Measurements from ENCODE around the gene NCAPH2.
"Not testable (repeated sequence)": the region's sequence is repeated elsewhere in the genome, so short reads cannot be mapped to it uniquely, and the experiment has no call there.

Gene NCAPH2

DNA sequence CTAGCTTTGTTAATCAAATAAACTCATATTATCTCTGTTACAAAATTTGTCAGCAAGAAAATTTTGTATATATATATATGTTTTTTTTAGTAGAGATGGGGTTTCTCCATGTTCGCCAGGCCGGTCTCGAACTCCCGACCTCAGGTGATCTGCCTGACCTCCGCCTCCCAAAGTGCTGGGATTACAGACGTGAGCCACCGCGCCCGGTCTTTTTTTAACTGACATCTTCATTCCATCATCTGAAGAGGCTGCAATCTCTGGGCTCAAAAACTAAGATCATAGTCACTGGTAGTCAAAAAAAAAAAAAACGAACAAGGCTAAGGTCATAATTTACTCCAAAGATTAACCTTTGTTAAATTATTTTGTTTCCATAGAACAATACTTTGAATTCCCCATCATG is 32.4 kb downstream of the NCAPH2 start:
- Mint-ChIP-seq H3K27me3 (no peaks in the 10 kb centered on the region), H3K4me3 (peak overlapping the region; percentile 67), H3K27ac (peak overlapping the region; percentile 93), H3K4me1 (peaks cover 55% of the 10 kb centered on the region), H3K36me3 (no peaks in the 10 kb centered on the region), H3K9me3 (no peaks in the 10 kb centered on the region)

DNA sequence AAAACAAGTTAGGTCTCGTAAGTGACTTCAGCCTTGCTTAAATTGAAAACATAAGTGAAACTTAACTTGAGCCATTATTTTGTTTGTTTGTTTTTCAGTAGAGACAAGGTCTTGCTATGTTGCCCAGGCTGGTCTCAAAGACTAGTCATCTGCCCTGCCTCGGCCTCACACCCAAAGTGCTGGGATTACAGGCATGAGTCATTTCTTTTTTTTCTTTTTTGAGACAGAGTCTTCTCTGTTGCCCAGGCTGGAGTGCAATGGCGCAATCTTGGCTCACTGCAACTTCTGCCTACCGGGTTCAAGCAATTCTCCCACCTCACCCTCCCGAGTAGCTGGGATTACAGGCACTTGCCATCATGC is 33.6 kb downstream of the NCAPH2 start:
- H3K9me3 Mint-ChIP-seq, H3K4me3 Mint-ChIP-seq, H3K27me3 Mint-ChIP-seq, H3K36me3 Mint-ChIP-seq: not testable (repeated sequence)
- peaks cover 63% of the 10 kb centered on the region for H3K4me1 Mint-ChIP-seq
- H3K27ac Mint-ChIP-seq: peak overlapping the region; percentile 93

DNA sequence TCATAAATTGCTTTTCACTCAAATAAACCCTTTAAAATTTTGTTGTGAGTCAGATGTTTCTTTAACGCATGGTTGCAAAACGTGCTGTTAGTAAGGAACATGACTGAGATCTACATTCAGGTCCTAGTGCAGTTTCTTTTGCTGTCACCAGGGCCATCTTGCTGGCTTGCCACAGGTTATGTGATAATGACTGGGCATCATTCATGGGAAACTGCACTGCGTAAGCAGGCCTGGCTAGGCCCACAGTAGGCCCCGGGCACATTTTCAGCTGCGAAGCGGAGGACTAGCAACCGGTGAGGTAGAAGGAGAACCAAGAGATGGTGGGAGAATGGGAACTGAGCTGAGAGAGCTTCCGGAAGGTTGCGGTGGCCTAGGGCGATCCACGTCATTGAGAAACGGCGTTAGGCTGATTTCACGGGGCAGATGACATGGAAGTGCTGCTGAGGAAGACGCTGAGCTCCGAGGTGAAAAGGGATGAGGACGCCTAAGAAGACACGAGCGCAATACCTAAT is 34.4 kb downstream of the NCAPH2 start:
- Mint-ChIP-seq H3K27ac (peak overlapping the region; percentile 93), H3K27me3 (no peaks in the 10 kb centered on the region), H3K36me3 (no peaks in the 10 kb centered on the region), H3K9me3 (no peaks in the 10 kb centered on the region), H3K4me1 (peaks cover 63% of the 10 kb centered on the region), H3K4me3 (peak overlapping the region; percentile 55)

DNA sequence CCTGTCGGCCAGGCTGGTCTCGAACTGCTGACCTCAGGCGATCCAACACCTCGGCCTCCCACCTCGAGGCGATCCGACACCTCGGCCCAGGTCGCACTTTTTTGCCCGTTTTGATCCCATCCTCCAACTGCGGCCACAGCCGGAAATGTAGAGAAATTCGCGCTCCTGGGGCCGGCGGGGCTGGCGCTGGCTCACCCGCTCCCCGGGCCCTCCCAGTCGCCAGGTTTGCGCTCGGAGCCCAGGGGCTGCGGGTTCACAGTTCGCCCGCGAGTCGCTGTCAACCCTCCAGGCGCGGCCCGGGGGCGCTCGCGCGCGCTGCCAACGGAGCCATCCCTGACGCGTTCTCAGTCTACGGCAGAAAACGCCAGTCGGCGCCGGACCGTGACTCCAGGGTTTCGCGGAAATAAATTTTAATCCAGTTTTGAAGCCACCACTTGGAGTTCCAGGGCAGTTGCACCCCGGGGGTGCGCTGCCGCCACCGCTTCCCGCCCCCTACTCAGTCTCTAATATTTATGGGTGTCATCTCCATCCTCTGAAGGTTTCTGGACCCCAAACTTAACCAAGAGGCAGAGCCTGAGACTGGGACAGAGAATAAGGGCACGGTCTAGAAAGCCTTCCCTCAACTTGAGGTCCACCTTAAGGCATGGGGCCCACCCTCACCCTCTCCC is 36.2 kb downstream of the NCAPH2 start:
- H3K36me3 Mint-ChIP-seq: no peaks in the 10 kb centered on the region
- peak overlapping the region; percentile 79 for H3K27ac Mint-ChIP-seq
- peaks cover 50% of the 10 kb centered on the region for H3K4me1 Mint-ChIP-seq
- H3K27me3 Mint-ChIP-seq: no peaks in the 10 kb centered on the region
- H3K4me3 Mint-ChIP-seq: peak overlapping the region; percentile 63
- no peaks in the 10 kb centered on the region for H3K9me3 Mint-ChIP-seq

DNA sequence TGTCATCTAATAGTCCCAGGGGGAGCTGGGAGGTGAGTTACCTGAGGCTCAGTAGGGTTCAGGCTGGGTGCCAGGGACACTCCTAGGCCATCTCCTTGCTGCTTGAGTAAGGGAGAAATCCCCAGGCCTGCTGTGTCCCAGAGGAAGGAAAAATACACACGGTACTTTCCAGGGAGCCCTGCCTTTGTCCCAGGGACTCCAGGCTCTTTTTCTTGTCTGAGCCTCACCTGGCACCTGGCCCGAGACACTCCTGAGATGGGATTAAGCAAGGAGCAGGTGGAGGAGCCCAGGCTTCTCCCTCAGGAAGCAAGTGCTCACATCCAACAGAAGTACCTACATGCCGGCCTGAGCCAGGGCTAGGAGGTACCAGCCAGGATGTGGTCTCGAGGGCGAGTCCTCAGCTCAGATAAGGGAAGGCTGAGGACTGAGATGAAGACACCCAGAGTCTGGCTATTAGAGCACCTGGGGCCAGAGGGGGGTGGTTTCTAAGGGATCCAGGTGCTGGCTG is 36.8 kb downstream of the NCAPH2 start:
- Mint-ChIP-seq H3K9me3 (no peaks in the 10 kb centered on the region), H3K36me3 (no peaks in the 10 kb centered on the region), H3K27me3 (no peaks in the 10 kb centered on the region), H3K4me3 (peak overlapping the region; percentile 63), H3K27ac (peak overlapping the region; percentile 79), H3K4me1 (peaks cover 45% of the 10 kb centered on the region)

DNA sequence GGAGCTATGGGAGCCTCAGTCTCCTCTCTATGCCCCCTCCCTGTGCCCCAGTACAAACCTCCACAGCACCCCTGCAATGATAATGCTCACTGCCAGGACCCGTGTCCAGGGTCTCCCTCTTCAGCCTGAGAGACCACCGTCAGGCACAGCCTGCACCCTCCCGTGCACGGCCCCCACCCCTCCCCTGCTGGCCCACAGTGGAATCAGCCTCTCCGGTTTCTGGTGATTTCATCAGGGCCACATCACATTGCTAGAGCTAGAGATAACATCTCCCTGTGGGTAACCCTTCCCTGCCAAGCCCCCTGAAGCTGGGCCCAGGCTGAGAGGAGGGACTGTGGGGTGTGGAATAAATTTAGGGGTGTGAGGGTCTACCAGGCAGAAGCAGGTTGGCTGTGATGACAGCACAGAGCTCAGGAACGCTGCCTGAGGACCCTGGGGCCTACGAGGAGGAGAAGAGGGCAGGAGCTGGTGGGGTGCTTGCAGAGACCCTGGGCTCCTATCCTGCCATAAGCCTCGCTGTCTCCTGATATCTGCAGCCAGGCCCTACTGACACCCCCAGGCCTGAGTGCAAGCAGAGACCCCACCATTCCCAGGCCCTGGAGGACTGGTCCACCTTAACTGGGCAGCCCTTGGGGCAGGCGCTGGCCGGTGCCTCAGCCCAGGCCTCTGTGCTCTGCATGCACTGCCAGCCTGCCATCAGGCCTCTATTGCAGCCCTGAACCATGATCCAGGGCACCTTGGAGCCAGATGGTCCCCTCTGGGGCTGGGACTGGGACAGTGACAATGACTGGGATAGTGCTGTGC is 37.7 kb downstream of the NCAPH2 start, which contains the start of gene KLHDC7B:
Gene KLHDC7B, plus strand, starts transcription at position 378 of the 804 bp plus-strand sequence. Its CDS starts 345 bp downstream, at position 723.
- Mint-ChIP-seq H3K27me3 (no peaks in the 10 kb centered on the region), H3K4me1 (peaks cover 47% of the 10 kb centered on the region), H3K4me3 (peak within 1 kb of the TSS; percentile 63), H3K27ac (peak within 1 kb of the TSS; percentile 91), H3K9me3 (no peaks in the 10 kb centered on the region), H3K36me3 (no peaks in the 10 kb centered on the region)

DNA sequence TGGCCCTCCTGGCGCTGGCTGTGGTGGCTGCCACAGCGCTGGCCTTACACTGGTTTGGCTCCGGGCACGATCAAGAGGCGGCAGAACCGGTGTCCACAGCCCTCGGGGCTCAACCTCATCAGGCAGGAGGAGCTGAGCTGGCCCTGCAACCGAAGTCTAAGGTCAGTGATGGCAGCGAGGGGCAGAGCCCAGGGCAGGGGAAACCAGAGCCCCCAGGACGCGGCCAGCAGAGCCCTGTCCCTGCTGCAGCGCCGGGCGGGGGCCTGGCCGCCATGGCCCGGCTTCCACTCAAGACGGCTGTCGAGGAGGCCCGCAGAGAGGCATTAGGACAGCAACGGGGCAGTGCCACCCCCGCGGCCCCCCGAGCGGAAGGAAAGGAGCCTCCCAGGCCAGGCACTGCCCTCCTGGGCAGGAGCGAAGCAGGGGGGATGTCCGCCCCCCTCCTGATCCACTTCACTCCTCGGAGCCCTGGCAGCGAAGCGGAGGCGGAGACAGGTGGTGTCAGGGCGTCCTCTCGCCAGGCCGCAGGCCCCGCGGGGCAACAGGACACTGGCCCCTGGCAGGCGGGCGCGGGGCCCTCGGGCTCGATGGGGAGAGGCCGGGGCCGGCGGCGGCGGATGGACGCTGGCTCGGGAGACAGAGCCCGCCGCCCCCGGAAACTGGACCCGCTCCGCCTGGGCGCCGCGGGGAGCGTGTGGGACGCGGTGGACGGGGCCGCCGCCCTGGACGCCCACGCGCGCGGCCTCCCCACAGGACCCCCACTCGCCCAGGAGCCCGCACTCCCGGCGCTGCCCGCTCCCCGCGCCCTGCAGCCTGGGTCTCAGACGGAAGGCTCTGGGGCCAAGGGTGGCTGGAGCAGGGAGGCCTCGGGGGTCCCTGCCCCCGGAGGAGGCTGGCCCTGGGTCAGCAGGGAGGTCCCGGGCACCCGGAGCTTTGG is 38.6 kb downstream of the NCAPH2 start:
- no peaks in the 10 kb centered on the region for H3K27me3 Mint-ChIP-seq
- peak overlapping the region; percentile 77 for H3K27ac Mint-ChIP-seq
- H3K4me3 Mint-ChIP-seq: no peak overlapping the region
- no peaks in the 10 kb centered on the region for H3K9me3 Mint-ChIP-seq
- H3K4me1 Mint-ChIP-seq: peaks cover 44% of the 10 kb centered on the region
- H3K36me3 Mint-ChIP-seq: no peaks in the 10 kb centered on the region

DNA sequence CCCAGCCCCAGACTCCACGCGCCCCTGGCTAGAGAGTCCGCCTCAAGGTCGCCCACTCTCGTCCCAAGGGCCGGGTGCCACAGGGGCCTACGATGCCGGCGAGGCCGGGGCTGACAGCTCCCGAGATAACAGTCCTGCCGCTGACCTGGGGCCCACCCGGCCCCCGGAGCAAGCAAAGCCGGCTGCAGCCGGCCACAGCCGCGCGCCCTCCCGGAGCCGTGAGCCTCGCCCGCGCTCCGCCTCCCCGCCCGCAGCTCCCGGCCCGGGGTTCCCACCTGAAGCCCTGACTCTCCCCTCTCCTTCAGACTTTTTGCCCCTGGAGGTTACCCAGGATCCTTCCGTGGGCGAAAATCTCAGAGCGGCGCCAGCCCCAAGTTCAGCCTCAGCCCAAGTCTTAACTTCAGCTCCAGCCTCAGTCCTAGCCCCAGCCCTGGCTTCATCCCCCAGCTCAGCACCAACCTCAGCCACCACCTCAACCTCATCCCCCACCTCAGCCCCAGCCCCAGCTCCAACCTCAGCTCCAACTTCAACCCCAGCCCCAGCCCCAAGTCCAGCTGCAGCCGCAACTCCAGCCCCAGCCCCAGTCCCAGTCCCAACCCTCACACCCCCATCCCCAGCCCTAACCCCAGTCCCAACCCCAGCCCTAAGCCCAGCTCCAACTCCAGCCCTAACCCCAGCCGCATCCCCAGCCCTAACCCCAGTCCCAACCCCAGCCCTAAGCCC is 39.4 kb downstream of the NCAPH2 start:
- Mint-ChIP-seq H3K4me3 (peak overlapping the region; percentile 33), H3K9me3 (no peaks in the 10 kb centered on the region), H3K4me1 (peaks cover 41% of the 10 kb centered on the region), H3K36me3 (no peaks in the 10 kb centered on the region), H3K27ac (peak overlapping the region; percentile 23), H3K27me3 (no peaks in the 10 kb centered on the region)

DNA sequence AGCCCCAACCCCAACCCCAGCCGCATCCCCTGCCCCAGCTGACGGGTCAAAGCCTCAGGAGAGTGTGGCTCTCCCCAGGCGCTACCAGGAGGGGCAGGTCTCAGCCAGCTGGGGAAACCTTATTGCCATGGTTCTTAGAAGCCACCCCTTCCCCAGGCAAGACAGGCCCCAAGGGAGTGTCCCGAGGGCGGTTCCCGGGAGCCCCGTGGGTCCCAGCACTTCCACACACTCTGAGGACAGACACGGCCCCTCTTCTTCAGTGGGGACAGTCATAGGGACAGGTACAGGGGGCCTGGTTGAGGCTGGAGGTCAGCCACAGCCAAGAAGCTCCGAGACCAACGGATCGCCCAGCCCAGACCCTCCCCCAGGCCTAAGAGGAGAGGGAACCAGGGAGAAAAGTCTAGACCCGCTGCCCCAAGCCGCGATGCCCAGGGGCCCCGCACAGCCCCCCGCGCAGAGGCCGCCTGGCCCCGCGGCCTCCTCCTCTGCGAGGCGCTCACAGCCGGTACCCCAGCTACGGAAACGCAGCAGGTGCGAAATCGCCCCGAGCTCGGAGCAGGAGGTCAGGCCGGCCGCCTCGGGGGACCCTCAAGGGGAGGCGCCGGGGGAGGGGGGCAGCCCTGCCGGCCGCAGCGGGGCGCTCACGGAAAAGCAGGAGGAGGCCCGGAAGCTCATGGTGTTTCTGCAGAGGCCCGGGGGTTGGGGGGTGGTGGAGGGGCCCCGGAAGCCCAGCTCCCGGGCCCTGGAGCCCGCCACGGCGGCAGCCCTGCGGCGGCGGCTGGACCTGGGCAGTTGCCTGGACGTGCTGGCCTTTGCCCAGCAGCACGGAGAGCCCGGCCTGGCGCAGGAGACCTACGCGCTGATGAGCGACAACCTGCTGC is 40.3 kb downstream of the NCAPH2 start:
- Mint-ChIP-seq H3K27ac (peak overlapping the region; percentile 85), H3K4me1 (peaks cover 38% of the 10 kb centered on the region), H3K9me3 (no peaks in the 10 kb centered on the region), H3K4me3 (peak overlapping the region; percentile 75), H3K36me3 (no peaks in the 10 kb centered on the region), H3K27me3 (no peaks in the 10 kb centered on the region)

DNA sequence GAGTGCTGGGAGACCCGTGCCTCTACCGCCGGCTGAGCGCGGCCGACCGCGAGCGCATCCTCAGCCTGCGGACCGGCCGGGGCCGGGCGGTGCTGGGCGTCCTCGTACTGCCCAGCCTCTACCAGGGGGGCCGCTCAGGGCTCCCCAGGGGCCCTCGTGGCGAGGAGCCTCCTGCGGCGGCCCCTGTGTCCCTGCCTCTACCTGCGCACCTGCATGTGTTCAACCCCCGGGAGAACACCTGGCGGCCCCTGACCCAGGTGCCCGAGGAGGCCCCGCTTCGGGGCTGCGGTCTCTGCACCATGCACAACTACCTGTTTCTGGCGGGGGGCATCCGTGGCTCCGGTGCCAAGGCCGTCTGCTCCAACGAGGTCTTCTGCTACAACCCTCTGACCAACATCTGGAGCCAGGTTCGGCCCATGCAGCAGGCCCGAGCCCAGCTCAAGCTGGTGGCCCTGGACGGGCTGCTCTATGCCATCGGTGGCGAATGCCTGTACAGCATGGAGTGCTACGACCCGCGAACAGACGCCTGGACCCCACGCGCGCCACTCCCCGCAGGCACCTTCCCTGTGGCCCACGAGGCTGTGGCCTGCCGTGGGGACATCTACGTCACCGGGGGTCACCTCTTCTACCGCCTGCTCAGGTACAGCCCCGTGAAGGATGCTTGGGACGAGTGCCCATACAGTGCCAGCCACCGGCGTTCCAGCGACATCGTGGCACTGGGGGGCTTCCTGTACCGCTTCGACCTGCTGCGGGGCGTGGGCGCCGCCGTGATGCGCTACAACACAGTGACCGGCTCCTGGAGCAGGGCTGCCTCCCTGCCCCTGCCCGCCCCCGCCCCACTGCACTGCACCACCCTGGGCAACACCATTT is 41.1 kb downstream of the NCAPH2 start:
- no peaks in the 10 kb centered on the region for H3K9me3 Mint-ChIP-seq
- no peaks in the 10 kb centered on the region for H3K36me3 Mint-ChIP-seq
- peaks cover 38% of the 10 kb centered on the region for H3K4me1 Mint-ChIP-seq
- H3K27ac Mint-ChIP-seq: peak overlapping the region; percentile 65
- H3K4me3 Mint-ChIP-seq: peak overlapping the region; percentile 81
- H3K27me3 Mint-ChIP-seq: no peaks in the 10 kb centered on the region

DNA sequence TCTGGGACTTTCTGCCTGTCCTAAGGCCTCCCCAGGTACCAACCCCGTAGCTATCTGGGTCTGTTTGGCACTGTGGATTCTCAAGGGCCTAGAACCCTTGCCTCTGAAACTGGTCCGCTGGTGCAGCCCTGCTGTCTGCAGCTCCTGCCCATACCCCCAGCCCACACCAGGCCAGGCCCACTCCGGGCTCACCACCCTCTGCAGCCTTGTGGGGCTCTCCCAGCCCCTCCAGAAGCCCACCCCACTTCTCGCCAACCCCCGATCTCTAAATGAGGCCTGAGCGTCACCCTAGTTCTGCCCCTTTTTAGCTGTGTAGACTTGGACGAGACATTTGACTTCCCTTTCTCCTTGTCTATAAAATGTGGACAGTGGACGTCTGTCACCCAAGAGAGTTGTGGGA is 42.4 kb downstream of the NCAPH2 start:
- peak overlapping the region; percentile 82 for H3K4me3 Mint-ChIP-seq
- H3K9me3 Mint-ChIP-seq: no peaks in the 10 kb centered on the region
- peak overlapping the region; percentile 94 for H3K27ac Mint-ChIP-seq
- H3K27me3 Mint-ChIP-seq: no peaks in the 10 kb centered on the region
- H3K4me1 Mint-ChIP-seq: peaks cover 28% of the 10 kb centered on the region
- H3K36me3 Mint-ChIP-seq: no peaks in the 10 kb centered on the region

DNA sequence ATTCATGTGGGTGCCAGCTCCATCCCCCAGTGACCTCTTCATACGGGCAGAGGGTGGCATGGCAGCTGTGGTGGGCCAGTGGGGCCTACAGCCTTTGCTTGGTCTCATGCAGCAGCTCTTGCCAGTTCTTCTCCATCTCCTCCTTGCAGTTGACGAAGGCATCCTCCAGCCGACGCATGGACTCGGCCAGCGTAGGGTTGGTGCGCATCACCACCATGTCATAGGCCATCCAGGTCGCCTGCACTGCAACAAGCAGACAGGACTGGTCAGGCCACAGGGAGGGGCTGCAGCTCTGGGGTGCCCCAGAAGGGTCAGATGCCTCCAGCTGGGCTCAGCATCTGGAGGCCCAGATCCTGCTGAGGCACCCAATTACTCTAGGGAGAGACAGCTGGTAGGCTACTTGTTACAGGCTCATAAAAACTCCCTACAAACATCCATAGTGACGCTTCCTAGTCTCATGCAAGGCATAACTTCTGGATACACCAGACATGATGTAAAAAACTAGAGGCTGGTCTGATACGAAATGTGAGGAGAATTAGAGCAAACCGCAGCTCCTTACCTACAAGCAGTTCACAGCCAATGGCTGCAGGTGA is 43.2 kb downstream of the NCAPH2 start:
- Mint-ChIP-seq H3K27ac (no peak overlapping the region), H3K4me1 (peaks cover 19% of the 10 kb centered on the region), H3K36me3 (no peaks in the 10 kb centered on the region), H3K4me3 (no peak overlapping the region), H3K9me3 (no peaks in the 10 kb centered on the region), H3K27me3 (no peaks in the 10 kb centered on the region)

DNA sequence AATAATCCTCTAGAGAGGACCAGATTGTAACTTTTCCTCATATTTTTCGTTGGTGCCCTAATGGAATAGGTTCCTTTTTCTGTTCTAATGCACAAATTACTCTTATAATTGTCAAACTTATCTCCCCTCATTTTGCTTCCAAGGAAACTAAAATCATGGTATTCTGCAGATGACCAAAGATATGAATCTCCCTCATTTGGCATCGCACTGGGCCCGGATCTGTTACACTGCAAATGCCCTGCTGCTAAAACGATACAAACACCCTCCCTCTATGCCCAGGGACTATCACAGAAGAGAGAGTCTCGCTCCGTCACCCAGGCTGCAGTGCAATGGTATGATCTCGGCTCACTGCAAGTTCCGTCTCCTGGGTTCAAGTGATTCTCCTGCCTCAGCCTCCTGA is 45.3 kb downstream of the NCAPH2 start:
- H3K4me3 Mint-ChIP-seq: no peak overlapping the region
- no peaks in the 10 kb centered on the region for H3K9me3 Mint-ChIP-seq
- no peak overlapping the region for H3K27ac Mint-ChIP-seq
- H3K4me1 Mint-ChIP-seq: peaks cover 19% of the 10 kb centered on the region
- H3K27me3 Mint-ChIP-seq: no peaks in the 10 kb centered on the region
- H3K36me3 Mint-ChIP-seq: no peaks in the 10 kb centered on the region
